Heart right ventricle (tissue), 16 donors: ENCODE data around the gene TIAM1. TPM values are rescaled to one million over a fixed set of nuclear protein-coding genes. Genes with fewer than 3 reads are reported as not detected.
A peak's percentile ranks its signal among the peaks of the same experiment; 100 is the strongest.

Experiments used
- ATAC-seq, 8 donors: fragments of 200-7000 bp; cut with Tn5 transposase; one replicate each; pipeline ENCODE4 v1.9.1; 2020; ENCODE audit warnings: mild to moderate bottlenecking in 8 of 8, moderate library complexity in 8 of 8, moderate number of reproducible peaks in 1 of 8
- DNase-seq, 2 donors: peaks; one replicate each; pipeline ENCODE4 v3.0.0-alpha.2; 2020
- H3K27ac ChIP-seq, 10 donors: fragments of 200-600 bp; sonication (generic) in 2 of 10; one replicate each; pipeline versions ENCODE4 v1.5.0 to v1.8.0; 2020 to 2022; ENCODE audit warnings: mild to moderate bottlenecking in 3 of 10
- H3K27me3 ChIP-seq, 7 donors: fragments of 200-600 bp; one replicate each; pipeline ENCODE4 v1.8.0; 2021 to 2022; ENCODE audit warnings: mild to moderate bottlenecking in 2 of 7
- H3K36me3 ChIP-seq, 9 donors: fragments of 200-600 bp; sonication (generic) in 1 of 9; one replicate each; pipeline versions ENCODE4 v1.5.0 to v1.8.0; 2020 to 2022; ENCODE audit warnings: mild to moderate bottlenecking in 2 of 9
- H3K4me1 ChIP-seq, 9 donors: fragments of 200-600 bp; sonication (generic) in 1 of 9; one replicate each; pipeline versions ENCODE4 v1.5.0 to v1.8.0; 2020 to 2022; ENCODE audit warnings: mild to moderate bottlenecking in 4 of 9
- H3K4me3 ChIP-seq, 10 donors: fragments of 200-600 bp; sonication (generic) in 2 of 10; one replicate each; pipeline versions ENCODE4 v1.5.0 to v1.8.0; 2020 to 2022; ENCODE audit warnings: mild to moderate bottlenecking in 7 of 10, moderate library complexity in 2 of 10
- H3K9me3 ChIP-seq, 11 donors: fragments of 200-600 bp in 10 of 11; sonication (generic) in 2 of 11; one replicate each; pipeline versions ENCODE4 v1.5.0 to v1.8.0; 2013 to 2022; ENCODE audit warnings: mild to moderate bottlenecking in 2 of 11, control low read depth in 1 of 11, moderate library complexity in 1 of 11
- WGBS, 2 donors: extraction: QIAGEN DNeasy Blood & Tissue Kit; methylation state at CpG; one replicate each; pipeline ENCODE4 v1.1.7; 2013; ENCODE audit warnings: inconsistent platforms in 1 of 2; 5-methylcytosine and 5-hydroxymethylcytosine counted together
- intact Hi-C, 10 donors: fragments of 100-400 bp; cut with DNase I; formaldehyde crosslinking; loops; one replicate each; pipeline versions ENCODE4 v1.11.1 to v1.14.2; 2022
- polyA plus RNA-seq, 2 donors: library from polyadenylated mRNA; stranded (reverse); fragments of 200-250 nt; gene quantifications; one replicate each; pipeline ENCODE4 v1.2.3, GENCODE V29; 2013
- total RNA-seq, 10 donors: library from RNA; stranded (reverse); fragmentation: NEBNext Ultra II Directional in 3 of 10; extraction: Animal tissue kit (Norgen Biotek cat#: 25700) in 3 of 10; gene quantifications; one replicate each; pipeline versions ENCODE4 v1.2.1 to v1.2.4, GENCODE V29; 2021 to 2023
- TF ChIP-seq, protein P1 (sequence below), 9 donors: fragments of 200-600 bp; sonication (generic) in 2 of 9; IDR thresholded peaks; one replicate each; pipeline versions ENCODE4 v1.5.0 to v1.8.0; 2021 to 2022; ENCODE audit warnings: antibody characterized with exemption in 9 of 9, mild to moderate bottlenecking in 5 of 9, moderate library complexity in 1 of 9
- donor health status: Arrhythmogenic right ventricular cardiomyopathy.
- donor health status: ischemic (EF 13 %, LVEDD 7.1; RV severe dilation, severe dysfunction).
- donor health status: healthy with polysubstance abuse.
- donor health status: DM: no; HTN: yes; CAD: no.
- donor health status: DM: no; HTN: no; CAD: no.
- donor health status: ischemic (EF 25% LVEDD 6.9; RV normal size, moderate dysfunction).
- donor health status: ischemic (EF 25% LVEDD 5.7; RV mildly dilated, moderate dysfunction).
- donor health status: healthy.
- donor health status: DM: yes; HTN: yes; CAD: no.
- donor health status: Ischemic cardiomyopathy.
- donor health status: ischemic (EF 35%, LVEDD 5.7; RV mildly dilated, moderate dysfunction).
- donor health status: nonischemic (EF 11% LVEDD 7.7; RV severe dilation, severe dysfunction).
- donor health status: DM: yes; HTN: yes; CAD: no.
- donor health status: PGD.
- donor health status: ischemic (EF 29% LVEDD 5.4; RV normal size, mild dysfunction).
- donor health status: nonischemic (EF 23%, LVEDD 6.1; RV moderate dilation, normal function).

Gene TIAM1
- total and polyA plus RNA-seq, 12 donors: 0.97 to 4.5 (median 2.0) TPM

GRCh38 chr21:31098576-31099005 is 245.5 kb downstream of the TIAM1 start:
- 12% methylated on average over 23 of the region's 23 CpGs for whole genome bisulfite sequencing, 2 donors

GRCh38 chr21:31092832-31093625 is 251.0 kb downstream of the TIAM1 start:
- Histone ChIP-seq H3K4me1 (no peaks in the 10 kb centered on the region), H3K36me3 (no peaks in the 10 kb centered on the region), H3K27me3 (peaks cover 0 to 10% (median 0%) of the 10 kb centered on the region in 7 donors), H3K27ac (no peak overlapping the region), H3K4me3 (no peak overlapping the region), H3K9me3 (peaks cover 0 to 3% (median 0%) of the 10 kb centered on the region in 11 donors)
- 79 to 87% methylated on average over 7 of the region's 7 CpGs for WGBS, 2 donors
- ATAC-seq (no peak), DNase-seq (no peak)
- TF ChIP-seq, protein P1, sequence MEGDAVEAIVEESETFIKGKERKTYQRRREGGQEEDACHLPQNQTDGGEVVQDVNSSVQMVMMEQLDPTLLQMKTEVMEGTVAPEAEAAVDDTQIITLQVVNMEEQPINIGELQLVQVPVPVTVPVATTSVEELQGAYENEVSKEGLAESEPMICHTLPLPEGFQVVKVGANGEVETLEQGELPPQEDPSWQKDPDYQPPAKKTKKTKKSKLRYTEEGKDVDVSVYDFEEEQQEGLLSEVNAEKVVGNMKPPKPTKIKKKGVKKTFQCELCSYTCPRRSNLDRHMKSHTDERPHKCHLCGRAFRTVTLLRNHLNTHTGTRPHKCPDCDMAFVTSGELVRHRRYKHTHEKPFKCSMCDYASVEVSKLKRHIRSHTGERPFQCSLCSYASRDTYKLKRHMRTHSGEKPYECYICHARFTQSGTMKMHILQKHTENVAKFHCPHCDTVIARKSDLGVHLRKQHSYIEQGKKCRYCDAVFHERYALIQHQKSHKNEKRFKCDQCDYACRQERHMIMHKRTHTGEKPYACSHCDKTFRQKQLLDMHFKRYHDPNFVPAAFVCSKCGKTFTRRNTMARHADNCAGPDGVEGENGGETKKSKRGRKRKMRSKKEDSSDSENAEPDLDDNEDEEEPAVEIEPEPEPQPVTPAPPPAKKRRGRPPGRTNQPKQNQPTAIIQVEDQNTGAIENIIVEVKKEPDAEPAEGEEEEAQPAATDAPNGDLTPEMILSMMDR (IDR thresholded peaks at IDR 0.05): no peak
- intact Hi-C loops: loop anchor here in 3 of 10 donors (10.0 kb wide), 1 partner anchor 512 kb away; no protein-coding TSS in a partner anchor

More at GRCh38 chr21:31098576-31099005, 245.5 kb downstream of the TIAM1 start:
- TF ChIP-seq, protein P1 (IDR thresholded peaks at IDR 0.05): peak; percentile 79 to 89 (median 85)
- Histone ChIP-seq H3K4me3 (no peak overlapping the region), H3K27me3 (peaks cover 0 to 13% (median 9%) of the 10 kb centered on the region in 7 donors), H3K36me3 (no peaks in the 10 kb centered on the region), H3K9me3 (no peaks in the 10 kb centered on the region), H3K4me1 (peaks cover 0 to 7% (median 0%) of the 10 kb centered on the region in 9 donors), H3K27ac (no peak overlapping the region)
- peak; percentile 58 to 66 for DNase-seq
- peak in 7 of 8 donors; percentile 11 to 82 (median 69) for ATAC-seq
- intact Hi-C loops: loop anchor here (1.0 to 10.0 kb wide), 8 partner anchors 82 to 509 kb away; no protein-coding TSS in a partner anchor

- Histone ChIP-seq H3K36me3 (no peaks in the 10 kb centered on the region), H3K4me3 (no peak overlapping the region), H3K27ac (no peak overlapping the region), H3K27me3 (peaks cover 0 to 10% (median 0%) of the 10 kb centered on the region in 7 donors), H3K9me3 (peaks cover 0 to 3% (median 0%) of the 10 kb centered on the region in 11 donors), H3K4me1 (peaks cover 0 to 8% (median 0%) of the 10 kb centered on the region in 9 donors)
- DNase-seq (no peak), ATAC-seq (no peak)
- intact Hi-C loops: loop anchor here in 3 of 10 donors (10.0 kb wide), 1 partner anchor 514 kb away; no protein-coding TSS in a partner anchor
- TF ChIP-seq, protein P1 (IDR thresholded peaks at IDR 0.05): no peak
Observed at GRCh38 chr21:31090376-31090775, 253.7 kb downstream of the TIAM1 start.

DNA sequence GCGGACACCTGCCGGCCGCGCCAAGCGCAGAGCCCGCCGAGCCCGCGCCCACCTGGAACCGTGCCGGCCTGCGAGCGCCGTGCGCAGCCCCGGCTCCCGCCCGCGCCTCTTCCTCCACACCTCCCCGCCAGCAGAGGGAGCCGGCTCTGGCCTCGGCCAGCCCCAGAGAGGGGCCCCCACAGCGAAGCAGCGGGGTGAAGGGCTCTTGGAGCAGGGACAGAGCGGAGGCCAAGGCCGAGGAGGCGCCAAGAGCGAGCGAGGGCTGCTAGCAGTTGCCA is 255.6 kb downstream of the TIAM1 start:
- TF ChIP-seq, protein P1 (IDR thresholded peaks at IDR 0.05): no peak
- H3K36me3 ChIP-seq: no peaks in the 10 kb centered on the region
- H3K9me3 ChIP-seq: peaks cover 0 to 3% (median 0%) of the 10 kb centered on the region in 11 donors
- peaks cover 0 to 8% (median 0%) of the 10 kb centered on the region in 9 donors for H3K4me1 ChIP-seq
- no peak overlapping the region for H3K4me3 ChIP-seq
- intact Hi-C loops: loop anchor here (5.0 to 10.0 kb wide), 11 partner anchors 254 to 1046 kb away; partner anchors contain the start of genes KRTAP23-1 (in 6 of the 10), KRTAP15-1 (in 4 of the 10), KRTAP27-1 (in 1 of the 10) and KRTAP7-1 (in 1 of the 10)
- DNase-seq: no peak
- no peak overlapping the region for H3K27ac ChIP-seq
- 73 to 87% methylated on average over 29 of the region's 29 CpGs for WGBS, 2 donors
- peaks cover 0 to 4% (median 0%) of the 10 kb centered on the region in 7 donors for H3K27me3 ChIP-seq
- no peak for ATAC-seq
